ENCODE results near the gene PPARD.

Gene PPARD

GRCh38 chr6:35465646-35466045 is 123.3 kb downstream of the PPARD start:
- DNase-seq (ENCODE audit: extremely low read depth in 1 of 2, low read depth in 1 of 2) = no peak

- peak; percentile 91 to 95 for DNase-seq (ENCODE audit: extremely low read depth in 1 of 2, low read depth in 1 of 2)
Observed at GRCh38 chr6:35468181-35468979, 126.0 kb downstream of the PPARD start, which contains the start of gene RPL10A. Gene RPL10A, plus strand, starts transcription at chr6:35468401. Its CDS starts 34 bp downstream, at chr6:35468435.

GRCh38 chr6:35468980-35469750 is 126.8 kb downstream of the PPARD start:
- no peak for DNase-seq (ENCODE audit: extremely low read depth in 1 of 2, low read depth in 1 of 2)

GRCh38 chr6:35469751-35470662 is 127.6 kb downstream of the PPARD start:
- no peak for DNase-seq (ENCODE audit: extremely low read depth in 1 of 2, low read depth in 1 of 2)

GRCh38 chr6:35470663-35471120 is 128.3 kb downstream of the PPARD start:
- DNase-seq (ENCODE audit: extremely low read depth in 1 of 2, low read depth in 1 of 2) = no peak

DNA sequence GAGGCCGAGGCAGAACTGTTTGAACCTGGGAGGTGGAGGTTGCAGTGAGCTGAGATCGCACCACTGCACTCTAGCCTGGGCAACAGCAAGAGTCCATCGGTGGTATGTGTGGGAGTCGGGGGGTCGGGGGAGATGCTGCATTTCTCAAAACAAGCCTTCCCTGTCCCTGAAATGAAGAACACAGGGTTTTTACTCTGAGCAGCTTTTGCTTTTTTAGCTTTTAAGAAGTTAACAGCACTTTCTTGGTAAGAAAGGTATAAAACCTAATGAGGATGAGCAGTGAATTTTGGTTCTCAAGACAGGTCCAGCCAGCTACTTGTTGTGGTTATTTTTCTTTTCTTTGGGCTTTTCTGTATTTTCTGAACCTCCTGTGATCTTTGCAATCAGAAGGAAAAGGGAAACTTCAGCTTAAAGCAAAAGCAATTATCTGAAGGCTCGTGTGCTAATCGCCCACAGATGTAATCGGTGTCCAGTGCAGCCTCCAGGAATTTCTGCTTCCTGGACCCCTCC is 129.5 kb downstream of the PPARD start:
- DNase-seq (ENCODE audit: extremely low read depth in 1 of 2, low read depth in 1 of 2) = no peak

DNA sequence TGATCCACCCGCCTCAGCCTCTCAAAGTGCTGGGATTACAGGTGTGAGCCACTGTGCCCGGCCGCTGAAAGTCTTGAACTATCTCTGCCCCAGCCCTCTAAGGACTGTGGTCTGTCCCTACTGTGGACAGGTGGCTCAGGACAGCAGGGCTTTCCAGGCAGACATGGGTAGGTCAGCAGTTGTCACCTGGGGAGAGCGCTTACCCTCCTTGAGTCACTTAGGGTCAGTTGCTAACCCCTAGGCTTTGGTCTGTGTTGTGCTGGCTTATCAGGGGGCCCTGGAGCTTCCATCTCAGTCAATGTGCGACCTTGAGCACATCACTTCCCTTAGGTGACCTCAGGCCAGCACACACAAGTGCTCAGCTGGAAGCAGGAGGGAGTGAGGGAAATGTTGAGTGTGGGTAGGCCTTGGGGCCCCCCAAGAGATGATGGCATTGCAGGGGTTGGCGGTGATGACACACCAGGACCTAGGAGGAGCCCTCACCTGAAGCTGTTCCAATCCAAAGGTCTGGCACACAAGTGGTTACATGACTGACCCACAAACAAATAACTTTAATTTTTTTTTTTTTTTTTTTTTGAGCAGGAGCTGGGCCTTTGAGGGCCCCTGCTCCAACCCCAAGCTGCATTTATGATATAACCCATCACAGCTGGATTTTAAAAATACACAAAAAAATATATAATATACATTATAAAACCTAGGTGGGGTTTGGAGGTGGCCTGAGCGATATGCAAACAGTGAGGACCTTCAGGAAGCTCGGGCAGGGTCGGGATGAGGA is 130.9 kb downstream of the PPARD start:
- DNase-seq (ENCODE audit: extremely low read depth in 1 of 2, low read depth in 1 of 2) = peak in 1 of 2 donors; percentile 23

GRCh38 chr6:35473850-35474130 is 131.4 kb downstream of the PPARD start:
- no peak for DNase-seq (ENCODE audit: extremely low read depth in 1 of 2, low read depth in 1 of 2)

DNA sequence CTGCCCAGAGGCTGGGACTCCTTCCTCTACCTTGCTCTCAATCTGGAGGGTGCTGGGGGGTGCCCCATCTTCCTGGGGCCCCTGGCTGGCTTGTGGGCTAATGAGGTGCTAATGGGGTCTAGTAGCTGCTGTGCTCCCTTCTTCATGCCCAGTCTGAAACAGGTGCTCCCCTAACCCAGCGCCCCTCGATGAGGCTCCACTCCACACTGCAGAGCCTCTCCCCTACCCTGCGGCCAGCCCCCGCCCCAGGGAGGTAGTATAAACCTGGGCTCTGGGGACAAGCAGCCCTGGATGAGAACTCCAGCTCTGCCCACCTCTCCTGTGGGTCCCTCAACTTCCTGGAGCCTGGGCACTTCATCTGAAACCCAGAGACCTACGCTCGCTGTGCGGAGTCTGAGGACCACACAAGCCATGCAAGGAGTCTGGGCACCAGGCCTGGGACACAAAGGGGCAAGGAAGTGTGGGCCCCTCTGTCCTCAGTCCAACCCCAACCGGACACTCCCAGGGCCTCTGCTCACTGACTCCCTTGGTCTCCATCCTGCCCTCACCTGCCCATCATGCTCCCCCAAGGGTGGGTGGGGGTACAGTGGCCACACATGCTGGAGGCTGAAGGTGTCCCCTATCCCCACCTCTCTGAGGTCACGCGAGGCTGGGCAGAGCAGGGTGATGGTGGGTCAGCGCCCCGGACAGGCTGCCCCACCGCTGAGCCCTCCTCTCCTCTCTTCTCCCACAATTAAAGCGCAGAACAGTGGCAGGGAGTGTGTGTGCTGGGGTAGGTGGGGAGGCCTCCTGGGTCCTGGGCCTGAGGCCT is 132.0 kb downstream of the PPARD start:
- DNase-seq (ENCODE audit: extremely low read depth in 1 of 2, low read depth in 1 of 2) = no peak

DNA sequence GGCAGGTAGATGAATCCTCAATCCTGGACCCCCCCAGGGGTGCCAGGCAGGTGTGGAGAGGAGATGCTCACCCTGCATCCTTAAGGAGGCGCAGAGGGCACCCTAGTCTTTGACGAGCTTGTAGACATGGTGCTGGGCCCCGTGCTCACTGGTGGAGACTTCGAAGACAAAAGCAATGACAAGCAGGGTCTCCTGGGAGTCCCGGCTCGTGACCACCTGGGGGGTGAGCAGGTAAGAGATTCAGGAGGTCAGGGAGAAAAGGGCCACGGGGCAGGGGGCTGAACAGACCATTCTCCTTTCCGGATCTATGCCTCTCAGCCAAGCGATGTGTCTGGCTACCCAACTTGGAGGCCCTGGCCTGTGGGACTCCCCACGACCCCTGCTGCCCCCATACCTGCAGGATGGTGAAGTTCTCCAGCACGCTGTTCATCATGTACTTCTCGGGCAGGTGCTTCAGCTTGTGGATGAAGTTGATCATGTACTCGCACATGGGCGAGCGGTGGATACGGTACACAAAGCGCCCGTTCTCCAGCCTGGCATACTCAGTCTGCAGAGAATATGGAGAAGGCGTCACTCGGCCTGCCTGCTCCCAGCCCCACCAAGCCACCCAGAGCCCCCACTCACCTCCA is 132.7 kb downstream of the PPARD start:
- no peak for DNase-seq (ENCODE audit: extremely low read depth in 1 of 2, low read depth in 1 of 2)

GRCh38 chr6:35475573-35475972 is 133.2 kb downstream of the PPARD start:
- DNase-seq (ENCODE audit: extremely low read depth in 1 of 2, low read depth in 1 of 2) = no peak

GRCh38 chr6:35476004-35476403 is 133.6 kb downstream of the PPARD start:
- DNase-seq (ENCODE audit: extremely low read depth in 1 of 2, low read depth in 1 of 2) = no peak

DNA sequence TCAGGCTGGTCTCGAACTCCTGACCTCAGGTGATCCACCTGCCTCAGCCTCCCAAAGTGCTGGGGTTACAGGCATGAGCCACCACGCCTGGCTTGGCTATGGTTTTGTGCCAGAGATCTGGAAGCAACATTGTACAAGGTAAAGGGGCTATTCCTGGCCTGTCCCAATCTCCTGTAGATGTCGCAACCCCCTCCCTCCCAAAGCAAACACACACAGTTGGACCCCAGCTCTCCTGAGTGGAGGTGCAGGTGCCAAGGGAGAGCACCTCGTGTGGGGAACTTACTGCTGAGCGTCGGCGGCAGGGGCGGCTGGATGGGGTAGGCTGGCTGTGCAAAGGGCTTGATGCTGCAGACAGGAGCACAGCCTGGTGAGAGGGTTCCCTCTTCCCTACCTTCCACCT is 134.7 kb downstream of the PPARD start:
- no peak for DNase-seq (ENCODE audit: extremely low read depth in 1 of 2, low read depth in 1 of 2)

Data from stimulated activated CD8-positive, alpha-beta memory T cell treated with anti-CD3 and anti-CD28 coated beads, Interleukin-7, amount 100 ng/mL, for 48 hours (primary cell).